ENCODE measurements around the gene AKIRIN2. TPM values are rescaled to one million over a fixed set of nuclear protein-coding genes. Genes with fewer than 3 reads are reported as not detected.

AKIRIN2 gene
- total and polyA plus RNA-seq, 2 of the 13 experiments (the other 11 are each of a cell fraction or from before 2014, with no cell fraction given): 15.6 to 23.4 TPM

- TF ChIP-seq RARA (CRISPR knock-in tag; IDR thresholded peaks at IDR 0.05) (peak; percentile 42), PRDM10 (CRISPR knock-in tag; IDR thresholded peaks at IDR 0.05; ENCODE audit: low read depth) (0 out of 2 replicates have a peak, but pooled peaks have one; percentile 31), MTF2 (CRISPR knock-in tag; IDR thresholded peaks at IDR 0.05; ENCODE audit: borderline replicate concordance) (no peak), MIER3 (CRISPR knock-in tag; IDR thresholded peaks at IDR 0.05; ENCODE audit: borderline replicate concordance) (peak; percentile 83; the same call in 1 of the 2 replicates), GATAD2A (CRISPR knock-in tag; IDR thresholded peaks at IDR 0.05) (peak; percentile 95), ZGPAT (CRISPR knock-in tag; IDR thresholded peaks at IDR 0.05) (peak; percentile 59; the same call in 1 of the 2 replicates), ELF1 (CRISPR knock-in tag; IDR thresholded peaks at IDR 0.05) (peak; percentile 74), KDM3A (CRISPR knock-in tag; IDR thresholded peaks at IDR 0.05; ENCODE audit: low read depth) (0 out of 2 replicates have a peak, but pooled peaks have one; percentile 40), SALL1 (CRISPR knock-in tag; IDR thresholded peaks at IDR 0.05) (peak; percentile 23; the same call in 1 of the 2 replicates), SOX13 (IDR thresholded peaks at IDR 0.05) (no peak), SOX13 (CRISPR knock-in tag; conservative IDR thresholded peaks at IDR 0.05 in 1 of 2, IDR thresholded peaks at IDR 0.05 in 1 of 2) (peak in 1 of 2 experiments; percentile 80; a peak in 2 of 4 replicates), POGZ (CRISPR knock-in tag; IDR thresholded peaks at IDR 0.05) (peak; percentile 30; the same call in 1 of the 2 replicates), CEBPG (CRISPR knock-in tag; IDR thresholded peaks at IDR 0.05) (peak; percentile 98), ATF4 (CRISPR knock-in tag; IDR thresholded peaks at IDR 0.05) (0 out of 4 replicates have a peak, but pooled peaks of 1 of the 2 experiments have one; percentile 17), ZNF275 (CRISPR knock-in tag; IDR thresholded peaks at IDR 0.05; ENCODE audit: borderline replicate concordance) (no peak), TBX2 (CRISPR knock-in tag; IDR thresholded peaks at IDR 0.05; ENCODE audit: borderline replicate concordance) (peak; percentile 53; the same call in 1 of the 2 replicates), BCL6 (CRISPR knock-in tag; IDR thresholded peaks at IDR 0.05) (peak; percentile 66), SKIL (CRISPR knock-in tag; IDR thresholded peaks at IDR 0.05; ENCODE audit: borderline replicate concordance) (0 out of 2 replicates have a peak, but pooled peaks have one; percentile 10), TCF7 (IDR thresholded peaks at IDR 0.05; ENCODE audit: low read depth) (no peak)
These were observed 30.0 kb upstream of the AKIRIN2 start (continued) for GRCh38 chr6:87731818-87732661.
